Endothelial cell of umbilical vein (primary cell): ENCODE measurements around the gene HECTD1. TPM values are rescaled to one million over a fixed set of nuclear protein-coding genes. Genes with fewer than 3 reads are reported as not detected.

Experiments used
- BruUV-seq: library from RNA; stranded (reverse); fragments of 400-500 nt; replicated peaks from 2 replicates; lab custom pipeline; 2021; lab: Mats Ljungman, UMichigan
- CTCF ChIA-PET: fragments of 300-600, 350-600 bp; sonication (Branson Sonifier 250); formaldehyde crosslinking; loops from one replicate; lab custom pipeline; 2021; ENCODE audit warnings: antibody characterized with exemption, inconsistent platforms; lab: Charles Lee
- POLR2A ChIA-PET: fragments of 300-600, 350-600 bp; sonication (Branson Sonifier 250); formaldehyde crosslinking; loops from one replicate; lab custom pipeline; 2021; ENCODE audit warnings: antibody characterized with exemption, inconsistent platforms; lab: Charles Lee
- DNase-seq: peaks from one replicate; pipeline ENCODE4 v3.0.0-alpha.2; 2011; ENCODE audit warnings: low read depth, low spot score
- FAIRE-seq: peaks from 2 replicates; lab custom pipeline; 2011; peaks lifted over from hg19 to GRCh38; lab: Jason Lieb, UNC
- H2AFZ ChIP-seq: 2 replicates; pipeline ENCODE4 v1.6.0; 2012; ENCODE audit warnings: low read depth, low read length, control low read depth, inconsistent platforms
- H3K27ac ChIP-seq: 2 replicates; pipeline ENCODE4 v1.5.1; 2011; ENCODE audit warnings: low read depth, mild to moderate bottlenecking, control low read depth, low read length, moderate library complexity; ENCODE audit not compliant: insufficient read depth
- H3K27me3 ChIP-seq, 2 experiments: 2 replicates each; pipeline versions ENCODE4 v1.6.0 to v1.6.1; 2011; ENCODE audit warnings: low read length in 2 of 2, mixed read lengths in 1 of 2; ENCODE audit not compliant: control insufficient read depth in 2 of 2, insufficient read depth in 2 of 2
- H3K36me3 ChIP-seq, 2 experiments: 2 replicates in 1 of 2; 3 replicates in 1 of 2; pipeline ENCODE4 v1.5.1; 2011; ENCODE audit warnings: low read length in 2 of 2, mild to moderate bottlenecking in 1 of 2, moderate library complexity in 1 of 2; ENCODE audit not compliant: control insufficient read depth in 2 of 2, insufficient read depth in 2 of 2; ENCODE audit errors: extremely low read depth in 1 of 2
- H3K4me1 ChIP-seq: 3 replicates; pipeline ENCODE4 v1.5.1; 2011; ENCODE audit warnings: mild to moderate bottlenecking, low read length; ENCODE audit not compliant: control insufficient read depth, insufficient read depth; ENCODE audit errors: extremely low read depth
- H3K4me2 ChIP-seq: 2 replicates; pipeline ENCODE4 v1.6.1; 2011; ENCODE audit warnings: low read length, control low read depth, mixed read lengths; ENCODE audit not compliant: insufficient read depth
- H3K4me3 ChIP-seq, 3 experiments: fragments of 200-600 bp in 1 of 3; sonication (generic), shearing (Covaris generic) in 1 of 3; replicated peaks in 1 of 3; 2 replicates each; pipeline ENCODE4 v1.5.1; 2011 to 2016; ENCODE audit warnings: control low read depth in 3 of 3, low read length in 3 of 3, mild to moderate bottlenecking in 2 of 3, inconsistent platforms in 1 of 3, low read depth in 1 of 3, moderate library complexity in 1 of 3; ENCODE audit not compliant: insufficient read depth in 1 of 3
- H3K79me2 ChIP-seq: 2 replicates; pipeline ENCODE4 v1.6.0; 2012; ENCODE audit warnings: low read length, inconsistent platforms; ENCODE audit not compliant: control insufficient read depth, insufficient read depth
- H3K9ac ChIP-seq: replicated peaks from 2 replicates; pipeline ENCODE3; 2011; ENCODE audit warnings: low read length, control low read depth; ENCODE audit not compliant: insufficient read depth; ENCODE audit errors: extremely low read depth
- H3K9me1 ChIP-seq: replicated peaks from 3 replicates; pipeline ENCODE4 v1.6.0; 2011; ENCODE audit warnings: mild to moderate bottlenecking, low read length; ENCODE audit not compliant: control insufficient read depth, insufficient read depth; ENCODE audit errors: extremely low read depth
- H3K9me3 ChIP-seq: replicated peaks from 2 replicates; pipeline ENCODE4 v1.5.1; 2012; ENCODE audit warnings: low read length, inconsistent platforms; ENCODE audit not compliant: control insufficient read depth, insufficient read depth
- H4K20me1 ChIP-seq: replicated peaks from 2 replicates; pipeline ENCODE3; 2011; ENCODE audit warnings: mild to moderate bottlenecking, low read length; ENCODE audit not compliant: control insufficient read depth, insufficient read depth; ENCODE audit errors: extremely low read depth
- CTCF ChIP-seq, 2 donors: IDR thresholded peaks; 1 replicate in 1 of 2; 2 replicates in 1 of 2; pipeline ENCODE4 v1.5.1; 2011; ENCODE audit warnings: low read length in 2 of 2, mild to moderate bottlenecking in 2 of 2, moderate library complexity in 2 of 2, control low read depth in 1 of 2, inconsistent platforms in 1 of 2, low read depth in 1 of 2; ENCODE audit not compliant: insufficient read depth in 1 of 2; ENCODE audit errors: extremely low read depth in 1 of 2
- EZH2 ChIP-seq: IDR thresholded peaks from 2 replicates; pipeline ENCODE4 v1.6.1; 2012; ENCODE audit warnings: borderline replicate concordance, low read depth, mild to moderate bottlenecking, moderate library complexity, low read length, inconsistent platforms; ENCODE audit not compliant: severe bottlenecking
- FOS ChIP-seq: IDR thresholded peaks from 2 replicates; pipeline ENCODE4 v1.6.1; 2011; ENCODE audit warnings: mild to moderate bottlenecking, low read length, moderate library complexity, borderline replicate concordance; ENCODE audit not compliant: insufficient read depth
- GATA2 ChIP-seq: IDR thresholded peaks from 2 replicates; pipeline ENCODE4 v1.7.0; 2011; ENCODE audit warnings: low read depth, mild to moderate bottlenecking, moderate library complexity, mixed read lengths, low read length; ENCODE audit not compliant: insufficient read length, insufficient read depth
- JUN ChIP-seq: IDR thresholded peaks from 2 replicates; pipeline ENCODE4 v1.6.1; 2011; ENCODE audit warnings: borderline replicate concordance, low read depth; ENCODE audit not compliant: insufficient read length, insufficient read depth
- MYC ChIP-seq: IDR thresholded peaks from one replicate; pipeline ENCODE4 v1.6.1; 2011; ENCODE audit warnings: mild to moderate bottlenecking, low read depth, low read length
- POLR2A ChIP-seq: IDR thresholded peaks from 2 replicates; pipeline ENCODE4 v1.6.1; 2012; ENCODE audit warnings: low read depth, mild to moderate bottlenecking, control low read depth, low read length
- POLR2AphosphoS5 ChIP-seq: IDR thresholded peaks from 2 replicates; pipeline ENCODE4 v1.6.1; 2012; ENCODE audit warnings: low read depth, mild to moderate bottlenecking, control low read depth, low read length, moderate library complexity; ENCODE audit not compliant: insufficient read depth
- dilution Hi-C: fragments of 300-500 bp; cut with MboI; formaldehyde crosslinking; loops from one replicate; pipeline ENCODE4 v1.15.0; 2019; ENCODE audit warnings: low sequenced_read_pairs; ENCODE audit not compliant: extremely low pct_ligation_motif_present
- intact Hi-C: fragments of 100-400 bp; cut with micrococcal nuclease; formaldehyde crosslinking; loops from one replicate; pipeline ENCODE4 v1.10.0; 2022
- polyA plus RNA-seq, 4 experiments: library from polyadenylated mRNA; depleted of rRNA in 3 of 4; stranded (reverse) in 3 of 4; unstranded in 1 of 4; fragments of >200 nt; gene quantifications; 2 replicates each; pipeline versions ENCODE4 v1.2.1 to v1.2.3, GENCODE V29; 2011 to 2012; ENCODE audit warnings: missing spikeins in 1 of 4
- total RNA-seq: library from RNA; stranded (reverse); gene quantifications from 2 replicates; pipeline ENCODE4 v1.2.3, GENCODE V29; 2021
- TF ChIP-seq, protein P1 (sequence below): IDR thresholded peaks from 2 replicates; pipeline ENCODE4 v1.6.1; 2011; ENCODE audit not compliant: insufficient read depth, insufficient read length

The HECTD1 gene
- total and polyA plus RNA-seq, 2 donors (not counting 3 experiments of a cell fraction or from before 2014, with no cell fraction given): 67.9 to 181 TPM

DNA sequence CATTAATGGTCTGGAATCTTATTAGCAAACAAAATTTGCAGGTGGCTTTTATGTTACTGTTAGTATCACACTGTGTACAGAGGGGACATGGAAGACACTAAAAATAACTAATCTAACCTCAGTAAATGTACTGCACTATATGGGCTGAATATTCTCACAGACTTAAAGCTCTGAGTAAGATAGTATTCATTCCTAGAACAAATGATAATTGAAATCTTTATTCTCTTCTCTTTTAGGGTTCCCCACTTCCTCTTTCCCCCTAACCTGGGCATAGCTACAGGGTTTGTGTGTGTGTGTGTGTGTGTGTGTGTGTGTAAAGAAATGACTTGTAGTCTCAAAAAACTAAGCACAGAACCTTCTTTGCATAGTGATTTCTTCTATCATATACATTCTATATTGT is 21.4 kb upstream of the HECTD1 start:
- H3K79me2 ChIP-seq: no peaks in the 10 kb centered on the region
- dilution Hi-C loops (no loop called here), intact Hi-C loops (no loop called here)
- no peak overlapping the region for H3K4me3 ChIP-seq
- H3K9me1 ChIP-seq: no peaks in the 10 kb centered on the region
- ChIA-PET CTCF (interaction anchor here (1.1 to 1.3 kb wide), 2 partner anchors 21 to 71 kb away, joined by 3 read pairs; no protein-coding TSS in a partner anchor), POLR2A (no interaction called here)
- DNase-seq: no peak
- H3K4me1 ChIP-seq: no peaks in the 10 kb centered on the region
- H3K27me3 ChIP-seq: no peaks in the 10 kb centered on the region
- H3K9me3 ChIP-seq: no peaks in the 10 kb centered on the region
- FAIRE-seq: no peak
- no peak overlapping the region for H2AFZ ChIP-seq
- H3K9ac ChIP-seq: no peak overlapping the region
- TF ChIP-seq POLR2A (no peak), FOS (no peak), GATA2 (no peak), EZH2 (no peak), JUN (no peak), CTCF (IDR thresholded peaks at IDR 0.05; ENCODE audit: extremely low read depth in 1 of 2, insufficient read depth in 1 of 2, low read depth in 1 of 2, low read length in 2 of 2) (no peak), MYC (no peak), POLR2AphosphoS5 (no peak)
- TF ChIP-seq, protein P1, sequence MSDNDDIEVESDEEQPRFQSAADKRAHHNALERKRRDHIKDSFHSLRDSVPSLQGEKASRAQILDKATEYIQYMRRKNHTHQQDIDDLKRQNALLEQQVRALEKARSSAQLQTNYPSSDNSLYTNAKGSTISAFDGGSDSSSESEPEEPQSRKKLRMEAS: no peak
- H3K27ac ChIP-seq: no peak overlapping the region
- H3K36me3 ChIP-seq: no peaks in the 10 kb centered on the region
- H3K4me2 ChIP-seq: no peak overlapping the region
- no peaks in the 10 kb centered on the region for H4K20me1 ChIP-seq
- no TSS peak for BruUV-seq
